Cerebellar nuclear complex (tissue), 1 donor: ENCODE measurements around the gene RYR1.
"Not testable (repeated sequence)": the region's sequence is repeated elsewhere in the genome, so short reads cannot be mapped to it uniquely, and the experiment has no call there.

Experiments
- DNase-seq, 2 experiments: peaks; one replicate each; lab custom pipeline; 2025; lab: John Stamatoyannopoulos, UW

Gene RYR1

DNA sequence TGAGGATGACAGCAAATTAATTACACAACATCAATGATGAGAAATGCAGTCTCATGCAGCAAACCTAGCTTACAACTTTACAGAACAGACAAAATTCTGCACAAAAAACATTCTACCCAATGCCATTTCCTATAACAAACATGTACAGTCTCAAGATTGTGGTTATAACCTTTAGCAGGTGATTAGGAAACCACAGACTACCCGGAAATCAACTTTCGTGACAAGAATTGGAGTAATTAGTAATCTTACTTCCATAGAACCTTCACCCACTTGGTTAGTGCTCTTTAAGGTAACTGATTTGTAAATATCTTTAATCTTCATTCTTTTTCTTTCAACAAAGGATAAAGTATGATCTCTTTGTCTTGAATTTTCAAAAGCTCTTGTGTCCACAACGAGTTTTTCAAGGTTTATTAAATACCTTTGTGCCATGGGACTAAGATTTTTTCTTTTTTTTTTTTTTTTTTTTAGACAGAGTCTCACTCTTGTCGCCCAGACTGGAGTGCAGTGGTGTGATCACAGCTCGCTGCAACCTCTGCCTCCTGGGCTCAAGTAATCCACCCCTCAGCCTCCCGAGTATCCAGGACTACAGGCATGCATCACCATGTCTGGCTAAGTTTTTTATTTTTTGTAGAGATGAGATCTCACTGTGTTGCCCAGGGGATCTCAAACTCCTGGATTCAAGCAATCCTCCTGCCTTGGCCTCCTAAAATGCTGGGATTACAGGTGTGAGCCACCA is 105.5 kb downstream of the RYR1 start:
- no peak for DNase-seq

DNA sequence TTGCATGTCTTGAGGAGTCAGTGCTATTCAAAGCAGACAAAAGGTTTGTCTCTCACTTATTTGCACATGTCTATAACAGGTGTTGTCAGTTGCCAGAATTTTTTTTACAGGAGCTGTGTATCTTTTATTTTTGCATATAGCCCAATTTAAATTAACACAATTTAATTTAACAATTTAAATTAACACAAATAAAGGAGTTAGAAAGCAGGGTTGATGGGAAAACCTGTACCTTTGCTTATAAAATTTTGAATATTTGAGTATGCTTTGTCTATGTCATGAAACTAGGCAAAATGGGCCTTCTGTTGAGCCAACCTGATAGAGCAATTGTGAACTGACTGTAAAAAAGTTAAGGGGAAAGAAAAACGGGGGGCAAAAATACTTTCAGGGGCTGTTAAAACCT is 106.3 kb downstream of the RYR1 start:
- DNase-seq: no peak

DNA sequence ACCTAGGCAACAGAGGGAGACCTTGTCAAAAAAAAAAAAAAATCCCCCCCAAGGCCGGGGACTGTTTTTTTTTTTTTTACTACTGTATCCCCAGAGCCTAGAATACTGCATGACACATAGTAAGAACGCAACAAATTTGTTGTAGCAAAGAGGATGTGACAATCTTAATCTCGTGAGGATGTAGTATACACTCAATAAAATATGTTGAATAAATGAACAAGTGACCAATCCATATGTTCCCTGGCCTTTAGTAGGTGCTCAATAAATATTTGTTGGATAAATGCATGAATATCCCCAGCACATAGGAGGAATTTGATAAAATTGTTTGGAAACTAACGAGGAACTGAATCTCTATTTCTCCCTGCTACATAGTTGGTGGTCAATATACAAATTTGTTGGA is 108.5 kb downstream of the RYR1 start:
- no peak for DNase-seq

DNA sequence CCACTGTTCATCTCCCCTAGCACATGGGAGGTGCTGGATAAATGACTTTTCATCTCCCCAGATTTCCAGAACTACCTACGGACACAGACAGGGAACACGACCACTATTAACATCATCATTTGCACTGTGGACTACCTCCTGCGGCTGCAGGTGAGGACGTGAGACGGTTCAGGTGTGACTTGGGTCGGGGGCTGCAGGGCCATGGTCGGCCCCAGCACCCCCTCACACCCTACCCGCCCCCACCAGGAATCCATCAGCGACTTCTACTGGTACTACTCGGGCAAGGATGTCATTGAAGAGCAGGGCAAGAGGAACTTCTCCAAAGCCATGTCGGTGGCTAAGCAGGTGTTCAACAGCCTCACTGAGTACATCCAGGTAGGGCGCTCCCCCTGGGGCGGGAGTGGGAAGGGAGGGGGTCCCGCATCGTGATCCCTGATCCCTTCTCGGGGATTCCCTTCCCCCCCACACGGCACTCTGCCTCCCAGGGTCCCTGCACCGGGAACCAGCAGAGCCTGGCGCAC is 109.9 kb downstream of the RYR1 start:
- no peak for DNase-seq

DNA sequence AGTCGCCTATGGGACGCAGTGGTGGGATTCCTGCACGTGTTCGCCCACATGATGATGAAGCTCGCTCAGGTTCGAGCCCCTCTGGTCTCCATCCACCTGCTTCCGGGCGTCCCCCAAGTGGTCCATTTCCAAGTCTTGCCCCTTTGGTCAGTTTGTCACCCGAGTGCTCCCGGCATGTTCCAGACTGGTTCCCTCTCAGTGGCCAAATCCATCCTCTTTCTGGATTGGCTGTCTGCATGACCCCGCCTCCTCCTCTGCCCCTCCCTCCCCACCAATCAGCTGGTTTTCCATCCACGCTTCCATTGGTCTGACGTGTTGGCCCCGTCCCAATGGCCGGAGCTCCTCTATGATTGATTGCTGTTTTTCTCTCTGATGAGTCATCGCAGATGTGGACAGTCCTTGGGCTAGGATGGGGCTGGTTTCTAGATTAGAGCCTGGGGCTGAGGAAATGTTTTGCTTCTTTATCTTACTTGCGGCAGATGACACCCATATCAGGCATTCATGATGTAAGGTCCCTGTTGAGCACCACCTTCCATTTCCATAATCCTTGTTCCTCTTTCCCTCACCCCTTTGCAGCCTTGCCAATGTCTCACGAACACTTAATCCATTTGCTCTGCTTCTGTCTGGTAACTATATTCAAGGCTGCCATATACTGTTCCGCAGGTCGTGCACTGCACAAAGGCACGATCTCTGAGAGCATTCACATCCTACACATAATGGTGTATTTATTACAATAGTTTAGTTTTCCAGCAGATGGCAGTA is 110.5 kb downstream of the RYR1 start:
- no peak for DNase-seq

DNA sequence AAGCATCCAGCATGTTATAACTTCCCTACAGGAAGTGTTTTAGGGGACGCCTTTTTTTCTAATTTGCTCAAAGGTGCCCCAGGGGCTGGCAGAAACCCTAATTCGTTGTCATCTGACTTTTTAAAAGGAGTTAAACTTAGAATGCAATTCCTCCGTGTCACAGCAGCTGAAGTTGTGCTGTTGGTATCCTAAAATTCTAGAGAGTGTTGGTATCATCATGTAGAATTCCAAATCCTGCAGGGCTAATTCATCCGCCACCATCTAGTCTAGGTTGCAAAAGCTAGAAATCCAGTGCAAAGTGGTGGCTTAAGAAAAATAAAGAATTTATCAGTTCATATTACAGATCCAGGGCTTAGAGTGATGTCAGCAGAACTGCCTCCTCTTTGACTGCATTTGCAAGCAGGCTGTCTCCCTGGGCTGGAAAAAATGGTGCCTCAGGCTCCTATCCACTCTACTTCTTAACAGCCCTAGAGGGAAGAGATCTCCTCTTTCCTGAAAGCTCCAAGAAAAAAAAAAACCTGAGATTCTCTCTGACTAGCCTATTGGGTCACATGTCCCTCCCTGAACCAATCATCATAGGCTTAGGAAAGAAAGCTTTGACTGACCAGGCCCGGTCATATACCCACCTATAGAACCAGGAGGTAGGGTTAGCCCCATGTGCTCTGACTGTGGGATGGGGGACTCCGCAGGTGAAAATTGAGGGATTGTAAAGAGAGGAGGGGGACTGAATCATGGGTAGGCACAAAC is 111.3 kb downstream of the RYR1 start:
- DNase-seq: no peak

DNA sequence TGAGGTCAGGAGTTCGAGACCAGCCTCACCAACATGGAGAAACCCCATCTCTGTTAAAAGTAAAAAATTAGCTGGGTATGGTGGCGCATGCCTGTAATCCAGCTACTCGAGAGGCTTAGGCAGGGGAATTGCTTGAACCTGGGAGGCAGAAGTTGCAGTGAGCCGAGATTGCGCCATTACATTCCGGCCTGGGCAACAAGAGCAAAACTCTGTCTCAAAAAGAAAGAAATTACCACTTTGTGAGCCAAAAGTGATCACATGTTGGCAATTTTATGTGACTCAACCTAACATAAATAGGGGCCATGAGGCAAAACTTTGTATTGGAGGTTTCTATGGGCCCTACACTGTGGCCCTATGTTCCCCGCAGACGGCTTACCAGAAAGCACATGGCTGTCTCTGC is 112.1 kb downstream of the RYR1 start:
- no peak for DNase-seq

DNA sequence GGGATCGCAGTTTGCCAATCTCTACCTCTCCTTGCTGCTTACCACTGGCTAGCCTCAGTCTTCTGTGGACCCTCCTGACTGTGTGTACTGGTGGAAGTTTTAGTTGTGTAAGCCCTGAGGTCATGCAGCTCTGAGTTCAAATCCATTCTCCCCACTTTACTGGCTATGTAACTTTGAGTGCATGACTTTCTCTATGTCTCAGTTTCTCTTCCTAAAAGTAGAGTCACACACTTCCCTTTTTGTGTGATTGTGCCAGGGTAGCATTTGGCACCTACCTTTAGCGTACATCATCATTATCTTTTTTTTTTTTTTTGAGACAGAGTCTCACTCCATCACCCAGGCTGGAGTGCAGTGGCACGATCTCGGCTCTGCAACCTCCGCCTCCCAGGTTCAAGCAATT is 113.9 kb downstream of the RYR1 start:
- DNase-seq: no peak

DNA sequence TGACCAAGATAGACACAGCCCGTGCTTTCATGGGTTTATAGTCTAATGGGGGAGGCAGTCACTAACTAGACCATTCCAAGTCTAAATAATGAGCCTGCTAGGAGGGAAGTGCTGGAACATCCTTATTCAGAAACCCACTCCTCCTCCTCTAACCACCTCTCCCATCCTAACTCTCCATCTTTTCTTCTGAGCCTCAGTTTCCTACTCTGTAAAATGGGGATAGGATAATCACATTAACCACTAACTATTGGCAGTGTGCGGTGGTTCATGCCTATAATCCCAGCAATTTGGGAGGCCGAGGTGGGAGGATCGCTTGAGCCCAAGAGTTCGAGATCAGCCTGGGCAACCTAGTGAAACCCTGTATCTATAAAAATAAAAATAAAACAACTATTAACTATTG is 115.6 kb downstream of the RYR1 start:
- no peak for DNase-seq

DNA sequence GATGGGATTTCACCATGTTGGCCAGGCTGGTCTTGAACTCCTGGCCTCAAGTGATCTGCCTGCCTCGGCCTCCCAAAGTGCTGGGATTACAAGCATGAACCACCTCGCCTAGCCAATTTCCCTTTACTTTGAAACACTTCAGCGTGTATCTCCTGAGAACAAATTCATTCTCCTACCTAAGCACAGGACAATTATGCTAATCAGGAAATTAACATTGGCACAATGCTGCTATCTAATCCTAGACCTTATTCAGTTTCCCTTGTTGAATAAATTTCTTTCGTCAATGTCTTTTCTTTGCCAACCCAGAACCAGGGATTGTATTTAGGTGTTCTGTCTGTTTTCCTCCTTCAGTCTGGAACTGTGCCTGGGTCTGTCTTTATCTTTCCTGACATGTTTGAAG is 116.5 kb downstream of the RYR1 start:
- no peak for DNase-seq

DNA sequence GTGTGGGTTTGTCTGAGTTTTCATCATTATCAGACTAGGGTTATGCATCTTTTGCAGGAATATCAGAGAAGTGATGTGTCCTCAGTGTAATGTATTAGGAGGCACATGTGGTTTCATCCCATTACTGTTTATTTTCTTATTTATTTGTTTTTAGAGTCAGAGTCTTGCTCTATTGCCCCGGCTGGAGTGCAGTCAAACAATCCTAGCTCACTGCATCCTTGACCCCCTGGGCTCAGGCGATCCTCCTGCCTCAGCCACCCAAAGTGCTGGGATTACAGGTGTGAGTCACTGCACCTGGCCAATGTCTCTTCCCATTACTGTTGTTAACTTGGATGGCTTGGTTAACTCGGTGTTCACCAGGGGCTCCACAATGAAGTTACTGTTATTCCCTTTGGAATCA is 116.9 kb downstream of the RYR1 start:
- DNase-seq: no peak

DNA sequence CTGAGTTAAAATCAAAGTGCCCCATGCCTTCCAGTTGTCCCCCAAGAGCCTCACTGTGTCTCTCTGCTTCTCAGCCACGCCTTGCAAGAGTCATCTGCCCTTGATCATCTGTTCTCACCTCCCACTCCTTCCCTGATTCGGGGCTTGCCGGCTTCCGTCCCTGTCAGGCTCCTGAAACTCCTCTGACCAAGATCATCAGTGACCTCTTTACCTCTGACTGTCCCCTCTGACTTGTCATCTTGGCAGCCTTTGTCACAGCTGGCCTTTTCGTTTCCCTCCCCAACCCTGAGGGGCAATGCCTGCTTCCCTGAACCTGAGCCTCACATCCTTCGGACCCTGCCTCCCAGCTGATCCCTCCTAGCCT is 117.9 kb downstream of the RYR1 start:
- DNase-seq: no peak

DNA sequence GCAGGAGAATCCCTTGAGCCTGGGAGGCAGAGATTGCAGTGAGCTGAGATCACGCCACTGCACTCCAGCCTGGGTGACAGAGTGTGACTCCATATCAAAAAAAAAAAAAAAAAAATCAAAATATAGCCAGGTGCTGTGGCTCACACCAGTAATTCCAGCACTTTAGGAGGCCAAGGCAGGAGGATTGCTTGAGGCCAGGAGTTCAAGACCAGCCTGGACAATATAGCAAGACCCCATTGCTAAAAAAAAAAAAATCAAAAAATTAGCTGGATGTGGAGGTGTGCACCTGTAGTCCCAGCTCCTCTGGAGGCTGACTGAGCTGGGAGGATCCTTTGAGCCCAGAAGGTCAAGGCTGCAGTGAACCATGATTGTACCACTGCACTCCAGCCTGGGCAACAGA is 119.7 kb downstream of the RYR1 start:
- not testable (repeated sequence) for DNase-seq

DNA sequence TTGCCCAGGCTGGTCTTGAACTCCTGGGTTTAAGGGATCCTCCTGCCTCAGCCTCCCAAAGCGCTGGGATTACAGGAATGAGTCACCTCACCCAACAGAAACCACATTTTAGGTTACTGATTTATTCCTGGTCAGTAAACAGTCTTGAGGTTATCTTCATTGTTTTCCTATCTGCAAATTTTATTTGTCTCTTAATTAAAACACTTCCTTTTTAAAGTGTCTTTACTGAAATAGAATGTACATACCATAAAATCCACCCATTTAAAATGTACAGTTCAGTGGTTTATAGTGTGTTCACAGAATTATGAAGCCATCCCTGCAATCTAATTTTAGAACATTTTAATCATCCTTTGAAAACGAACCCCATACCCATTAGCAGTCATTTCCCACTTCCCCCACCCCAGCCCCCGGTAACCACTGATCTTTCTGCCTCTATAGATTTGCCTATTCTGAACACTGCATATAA is 121.2 kb downstream of the RYR1 start:
- DNase-seq: no peak

DNA sequence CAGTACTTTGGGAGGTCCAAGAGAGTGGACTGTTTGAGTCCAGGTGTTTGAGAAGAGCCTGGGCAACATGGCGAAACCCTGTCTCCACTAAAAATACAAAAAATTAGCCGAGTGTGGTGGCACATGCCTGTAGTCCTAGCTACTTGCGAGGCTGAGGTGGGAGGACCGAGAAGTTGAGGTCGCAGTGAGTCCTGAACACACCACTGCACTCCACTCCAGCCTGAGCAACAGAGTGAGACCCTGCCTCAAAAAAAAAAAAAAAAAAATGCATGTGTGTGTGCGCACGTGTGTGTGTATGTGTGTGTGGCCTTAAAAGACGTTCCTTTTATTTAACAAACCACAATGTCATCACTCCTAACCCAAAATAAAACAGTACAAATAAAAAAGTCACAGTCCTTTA is 121.7 kb downstream of the RYR1 start:
- DNase-seq: no peak

DNA sequence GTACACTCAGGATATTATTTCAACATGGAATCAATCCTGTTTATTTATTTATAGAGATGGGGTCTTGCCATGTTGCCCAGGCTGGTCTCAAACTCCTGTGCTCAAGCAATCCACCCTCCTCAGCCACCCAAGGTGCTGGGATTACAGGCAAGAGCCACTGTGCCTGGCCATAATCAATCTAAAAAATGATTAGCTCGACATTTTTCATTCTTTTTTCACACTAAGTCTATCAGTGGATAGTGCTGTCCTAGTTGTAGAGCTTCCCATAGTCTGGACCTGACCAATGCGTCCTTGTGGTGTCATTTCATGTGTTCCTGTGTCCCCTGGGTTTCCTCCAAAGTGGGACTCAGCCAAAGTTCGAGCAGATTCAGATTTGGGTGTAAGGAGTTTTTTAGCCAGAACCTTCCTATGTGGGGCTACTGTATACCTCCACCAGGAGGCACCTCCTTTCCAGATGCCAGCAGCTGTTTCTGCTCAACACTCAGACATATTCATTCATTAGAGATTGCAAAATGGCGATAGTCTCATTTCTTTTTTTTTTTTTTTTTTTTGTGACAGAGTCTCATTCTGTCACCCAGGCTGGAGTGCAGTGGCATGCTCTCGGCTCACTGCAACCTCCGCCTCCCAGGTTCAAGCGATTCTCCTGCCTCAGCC is 123.2 kb downstream of the RYR1 start:
- DNase-seq: no peak

DNA sequence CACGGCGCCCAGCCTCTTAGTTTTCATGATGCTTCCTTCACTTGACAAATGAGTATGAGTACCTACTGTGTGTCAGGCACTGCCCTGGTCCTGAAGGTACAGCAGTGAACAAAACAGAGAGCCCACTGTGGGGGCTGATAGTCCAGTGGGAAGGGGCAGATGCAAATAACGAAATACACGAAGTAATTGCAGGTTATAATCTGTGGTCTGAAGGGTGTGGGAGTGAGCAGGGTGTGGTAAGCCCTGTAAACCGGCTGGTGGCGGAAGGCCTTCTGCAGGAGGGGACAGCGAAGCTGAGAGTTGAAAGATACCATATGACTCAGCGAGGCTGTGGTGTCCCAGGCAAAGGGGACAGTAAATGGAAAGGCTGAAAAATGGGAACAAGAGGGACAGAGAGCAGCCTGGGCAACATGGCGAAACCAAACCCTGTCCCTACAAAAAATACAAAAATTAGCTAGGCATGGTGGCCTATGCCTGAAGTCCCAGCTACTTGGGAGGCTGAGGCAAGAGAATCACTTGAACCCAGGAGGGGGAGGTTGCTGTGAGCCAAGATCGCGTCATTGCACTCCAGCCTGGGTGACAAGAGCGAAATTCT is 123.8 kb downstream of the RYR1 start:
- DNase-seq: no peak

DNA sequence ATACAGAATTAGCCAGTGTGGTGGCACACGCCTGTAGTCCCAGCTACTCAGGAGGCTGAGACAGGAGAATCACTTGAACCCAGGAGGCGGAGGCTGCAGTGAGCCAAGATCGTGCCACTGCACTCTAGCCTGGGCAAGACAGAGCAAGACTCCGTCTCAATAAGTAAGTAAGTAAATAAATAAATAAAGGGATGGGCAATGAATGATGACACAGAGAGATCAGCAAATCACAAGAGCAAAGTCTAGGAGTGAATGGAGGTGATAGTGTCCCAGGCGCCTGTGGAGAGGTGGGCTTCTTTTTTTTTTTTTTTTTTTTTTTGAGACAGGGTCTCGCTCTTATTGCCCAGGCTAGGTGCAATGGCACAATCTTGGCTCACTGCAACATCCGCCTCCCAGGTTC is 125.4 kb downstream of the RYR1 start:
- DNase-seq: not testable (repeated sequence)

DNA sequence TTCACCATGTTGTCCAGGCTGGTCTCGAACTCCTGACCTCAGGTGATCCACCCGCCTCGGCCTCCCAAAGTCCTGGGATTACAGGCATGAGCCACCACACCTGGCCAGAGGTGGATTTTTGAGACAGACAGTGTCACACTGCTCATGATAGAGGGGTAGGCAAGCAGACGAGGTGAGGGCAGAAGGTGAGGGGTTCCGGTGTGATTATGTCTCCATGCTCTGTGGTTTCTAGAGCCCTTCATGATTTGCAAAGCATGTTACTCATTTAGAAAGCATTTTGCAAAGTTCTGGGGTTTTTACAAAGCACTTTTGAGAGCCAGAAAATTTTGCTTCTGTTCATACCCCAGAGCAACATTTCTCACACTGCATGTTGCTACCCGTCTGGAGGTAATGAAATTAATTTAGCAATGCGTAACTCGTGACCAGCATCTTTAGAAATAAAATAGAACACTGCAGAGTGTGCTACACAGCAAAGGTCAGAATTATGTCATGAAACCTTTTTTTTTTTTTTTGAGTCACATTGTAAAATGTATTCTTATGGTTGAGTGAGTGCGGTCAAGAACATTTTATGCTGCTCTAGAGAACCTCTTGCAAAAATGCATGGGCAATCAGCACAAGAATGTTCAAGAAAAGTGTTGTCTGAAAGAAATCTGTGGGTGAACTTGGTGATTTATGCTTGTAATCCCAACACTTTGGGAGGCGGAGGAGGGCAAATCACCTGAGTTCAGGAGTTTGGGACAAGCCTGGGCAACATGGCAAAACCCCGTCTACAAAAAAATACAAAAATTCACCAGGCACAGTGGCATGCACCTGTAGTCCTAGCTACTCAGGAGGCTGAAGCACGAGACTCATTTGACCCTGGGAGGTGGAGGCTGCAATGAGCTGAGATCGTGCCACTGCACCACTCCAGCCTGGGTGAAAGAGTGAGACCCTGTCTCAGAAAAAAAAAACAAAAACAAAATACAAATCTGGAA is 126.2 kb downstream of the RYR1 start:
- DNase-seq: no peak

DNA sequence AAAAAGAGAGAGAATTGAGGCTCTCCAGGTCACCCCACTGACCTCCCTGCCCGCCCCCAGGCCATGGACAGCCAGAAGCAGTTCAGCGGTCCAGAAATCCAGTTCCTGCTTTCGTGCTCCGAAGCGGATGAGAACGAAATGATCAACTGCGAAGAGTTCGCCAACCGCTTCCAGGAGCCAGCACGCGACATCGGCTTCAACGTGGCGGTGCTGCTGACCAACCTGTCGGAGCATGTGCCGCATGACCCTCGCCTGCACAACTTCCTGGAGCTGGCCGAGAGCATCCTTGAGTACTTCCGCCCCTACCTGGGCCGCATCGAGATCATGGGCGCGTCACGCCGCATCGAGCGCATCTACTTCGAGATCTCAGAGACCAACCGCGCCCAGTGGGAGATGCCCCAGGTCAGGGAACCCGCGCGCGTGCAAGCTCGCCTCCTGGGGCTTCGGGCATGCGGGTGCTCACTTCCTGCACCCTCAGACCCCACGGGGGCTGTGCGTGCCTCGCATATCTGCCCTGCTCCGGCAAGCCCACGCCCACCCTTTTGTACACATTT is 127.6 kb downstream of the RYR1 start:
- no peak for DNase-seq
